ENCODE measurements around the gene BPIFB1. TPM values are rescaled to one million over a fixed set of nuclear protein-coding genes. Genes with fewer than 3 reads are reported as not detected.

The BPIFB1 gene
- total RNA-seq, 1 experiment from 2014 or later = not detected

- TF ChIP-seq CREM (CRISPR knock-in tag; IDR thresholded peaks at IDR 0.05) (no peak), CDX4 (CRISPR knock-in tag; IDR thresholded peaks at IDR 0.05; ENCODE audit: borderline replicate concordance) (no peak), ZNF512 (CRISPR knock-in tag; IDR thresholded peaks at IDR 0.05; ENCODE audit: borderline replicate concordance) (no peak), GTF2I (CRISPR knock-in tag; conservative IDR thresholded peaks at IDR 0.05) (no peak), USF1 (CRISPR knock-in tag; IDR thresholded peaks at IDR 0.05) (no peak), NR1H2 (CRISPR knock-in tag; IDR thresholded peaks at IDR 0.05) (no peak), ETV6 (CRISPR knock-in tag; IDR thresholded peaks at IDR 0.05) (no peak), ZNF219 (CRISPR knock-in tag; IDR thresholded peaks at IDR 0.05; ENCODE audit: borderline replicate concordance) (no peak), MXD4 (CRISPR knock-in tag; IDR thresholded peaks at IDR 0.05; ENCODE audit: borderline replicate concordance) (no peak)
Observed at GRCh38 chr20:33252460-33252859, 30.6 kb upstream of the BPIFB1 start (continued).

- ATAC-seq (no peak), DNase-seq (ENCODE audit: low spot score) (no peak)
- ChIA-PET POLR2A (no interaction called here), CTCF (no interaction called here)
- no peaks in the 10 kb centered on the region for H3K27me3 Mint-ChIP-seq (ENCODE audit: low read depth)
- no peak overlapping the region for H3K4me3 Mint-ChIP-seq
- no peak overlapping the region for H3K27ac Mint-ChIP-seq
- H3K9me3 Mint-ChIP-seq = 0 out of 2 replicates have a peak, but pooled peaks cover 4% of the 10 kb centered on the region
- H3K4me1 Mint-ChIP-seq = no peaks in the 10 kb centered on the region
- no peaks in the 10 kb centered on the region for H3K36me3 Mint-ChIP-seq
- no peak for TF ChIP-seq IRF2 (CRISPR knock-in tag; IDR thresholded peaks at IDR 0.05; ENCODE audit: borderline replicate concordance, low read depth)
- TF ChIP-seq, protein P1, sequence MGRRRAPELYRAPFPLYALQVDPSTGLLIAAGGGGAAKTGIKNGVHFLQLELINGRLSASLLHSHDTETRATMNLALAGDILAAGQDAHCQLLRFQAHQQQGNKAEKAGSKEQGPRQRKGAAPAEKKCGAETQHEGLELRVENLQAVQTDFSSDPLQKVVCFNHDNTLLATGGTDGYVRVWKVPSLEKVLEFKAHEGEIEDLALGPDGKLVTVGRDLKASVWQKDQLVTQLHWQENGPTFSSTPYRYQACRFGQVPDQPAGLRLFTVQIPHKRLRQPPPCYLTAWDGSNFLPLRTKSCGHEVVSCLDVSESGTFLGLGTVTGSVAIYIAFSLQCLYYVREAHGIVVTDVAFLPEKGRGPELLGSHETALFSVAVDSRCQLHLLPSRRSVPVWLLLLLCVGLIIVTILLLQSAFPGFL (CRISPR knock-in tag; IDR thresholded peaks at IDR 0.05; ENCODE audit: borderline replicate concordance) = no peak
- TF ChIP-seq RORB (CRISPR knock-in tag; IDR thresholded peaks at IDR 0.05) = no peak
- no peak for TF ChIP-seq FOXP1 (CRISPR knock-in tag; IDR thresholded peaks at IDR 0.05; ENCODE audit: borderline replicate concordance)
- TF ChIP-seq, protein P2, sequence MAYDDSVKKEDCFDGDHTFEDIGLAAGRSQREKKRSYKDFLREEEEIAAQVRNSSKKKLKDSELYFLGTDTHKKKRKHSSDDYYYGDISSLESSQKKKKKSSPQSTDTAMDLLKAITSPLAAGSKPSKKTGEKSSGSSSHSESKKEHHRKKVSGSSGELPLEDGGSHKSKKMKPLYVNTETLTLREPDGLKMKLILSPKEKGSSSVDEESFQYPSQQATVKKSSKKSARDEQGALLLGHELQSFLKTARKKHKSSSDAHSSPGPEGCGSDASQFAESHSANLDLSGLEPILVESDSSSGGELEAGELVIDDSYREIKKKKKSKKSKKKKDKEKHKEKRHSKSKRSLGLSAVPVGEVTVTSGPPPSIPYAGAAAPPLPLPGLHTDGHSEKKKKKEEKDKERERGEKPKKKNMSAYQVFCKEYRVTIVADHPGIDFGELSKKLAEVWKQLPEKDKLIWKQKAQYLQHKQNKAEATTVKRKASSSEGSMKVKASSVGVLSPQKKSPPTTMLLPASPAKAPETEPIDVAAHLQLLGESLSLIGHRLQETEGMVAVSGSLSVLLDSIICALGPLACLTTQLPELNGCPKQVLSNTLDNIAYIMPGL (CRISPR knock-in tag; IDR thresholded peaks at IDR 0.05) = no peak
- no peak for TF ChIP-seq SMAD4 (CRISPR knock-in tag; IDR thresholded peaks at IDR 0.05)
- no peak for TF ChIP-seq MXD4 (CRISPR knock-in tag; IDR thresholded peaks at IDR 0.05; ENCODE audit: borderline replicate concordance)
- TF ChIP-seq ZSCAN18 (CRISPR knock-in tag; IDR thresholded peaks at IDR 0.05) = no peak
- TF ChIP-seq GRHL2 (CRISPR knock-in tag; IDR thresholded peaks at IDR 0.05; ENCODE audit: insufficient replicate concordance, severe bottlenecking) = no peak
- TF ChIP-seq TEAD1 (CRISPR knock-in tag; IDR thresholded peaks at IDR 0.05) = no peak
- TF ChIP-seq FOXJ3 (CRISPR knock-in tag; IDR thresholded peaks at IDR 0.05; ENCODE audit: borderline replicate concordance) = no peak
- TF ChIP-seq CREM (CRISPR knock-in tag; IDR thresholded peaks at IDR 0.05) = no peak
- no peak for TF ChIP-seq TEAD4 (CRISPR knock-in tag; IDR thresholded peaks at IDR 0.05)
- no peak for TF ChIP-seq ESRRA (CRISPR knock-in tag; IDR thresholded peaks at IDR 0.05; ENCODE audit: borderline replicate concordance)
- TF ChIP-seq OVOL2 (CRISPR knock-in tag; IDR thresholded peaks at IDR 0.05; ENCODE audit: borderline replicate concordance) = no peak
- TF ChIP-seq GABPB1 (CRISPR knock-in tag; IDR thresholded peaks at IDR 0.05) = no peak
- no peak for TF ChIP-seq ZNF532 (CRISPR knock-in tag; IDR thresholded peaks at IDR 0.05; ENCODE audit: borderline replicate concordance)
Observed at GRCh38 chr20:33255005-33255404, 28.0 kb upstream of the BPIFB1 start.
